Measurements from ENCODE around the gene NUP214. TPM values are rescaled to one million over a fixed set of nuclear protein-coding genes. Genes with fewer than 3 reads are reported as not detected.

NUP214 gene
- total and polyA plus RNA-seq, 12 donors = 22.6 to 76.6 (median 36.8) TPM

DNA sequence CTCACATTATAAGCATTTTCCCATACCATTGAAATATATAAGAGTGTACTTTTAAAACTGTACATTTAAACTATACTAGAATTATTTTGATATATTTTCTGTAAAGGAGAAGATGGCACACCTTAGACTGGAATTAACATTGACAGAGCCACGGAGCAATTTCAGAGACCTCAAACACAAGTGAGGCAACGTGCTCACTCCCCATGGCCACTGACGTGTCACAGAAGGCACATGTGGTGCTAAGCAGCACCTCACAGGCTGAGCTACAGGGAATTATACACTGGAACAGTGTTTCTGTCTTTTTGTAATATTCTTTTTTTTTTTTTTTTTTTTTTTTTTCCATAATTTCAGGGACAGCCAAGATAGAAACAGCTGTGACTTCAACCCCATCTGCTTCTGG, 66.5 kb downstream of the NUP214 start:
- H3K4me1 ChIP-seq (replicated peaks in 1 of 2) = no peaks in the 10 kb centered on the region
- H3K27ac ChIP-seq = no peak overlapping the region
- WGBS, 4 donors = 92 to 96% (median 95%) methylated on average over 3 of the region's 3 CpGs
- no peaks in the 10 kb centered on the region for H3K27me3 ChIP-seq
- H3K4me3 ChIP-seq = no peak overlapping the region
- H3K36me3 ChIP-seq (replicated peaks in 1 of 2) = peaks cover 0 to 64% of the 10 kb centered on the region in 2 donors
- DNase-seq = no peak
- TF ChIP-seq CTCF (IDR thresholded peaks at IDR 0.05) (no peak), POLR2A (IDR thresholded peaks at IDR 0.05) (no peak)
- H3K9me3 ChIP-seq (replicated peaks in 1 of 3) = no peaks in the 10 kb centered on the region
- intact Hi-C loops (cut with DNase I) = no loop called here

- Histone ChIP-seq H3K36me3 (replicated peaks in 1 of 2) (peaks cover 0 to 68% of the 10 kb centered on the region in 2 donors), H3K27ac (no peak overlapping the region), H3K4me3 (no peak overlapping the region), H3K9me3 (replicated peaks in 1 of 3) (no peaks in the 10 kb centered on the region), H3K27me3 (no peaks in the 10 kb centered on the region), H3K4me1 (replicated peaks in 1 of 2) (no peaks in the 10 kb centered on the region)
- TF ChIP-seq CTCF (IDR thresholded peaks at IDR 0.05) (no peak), POLR2A (IDR thresholded peaks at IDR 0.05) (no peak)
- DNase-seq = no peak
- intact Hi-C loops (cut with DNase I) = no loop called here
- 94 to 100% (median 98%) methylated on average over 2 of the region's 2 CpGs for WGBS, 4 donors
These were observed 67.7 kb downstream of the NUP214 start for GRCh38 chr9:131193051-131193450.

GRCh38 chr9:131194762-131195161, 69.4 kb downstream of the NUP214 start:
- Histone ChIP-seq H3K27ac (no peak overlapping the region), H3K36me3 (replicated peaks in 1 of 2) (peaks cover 0 to 64% of the 10 kb centered on the region in 2 donors), H3K9me3 (replicated peaks in 1 of 3) (no peaks in the 10 kb centered on the region), H3K27me3 (no peaks in the 10 kb centered on the region), H3K4me3 (no peak overlapping the region), H3K4me1 (replicated peaks in 1 of 2) (no peaks in the 10 kb centered on the region)
- WGBS, 4 donors = 93 to 96% (median 94%) methylated on average over 3 of the region's 3 CpGs
- no peak for DNase-seq
- TF ChIP-seq CTCF (IDR thresholded peaks at IDR 0.05) (no peak), POLR2A (IDR thresholded peaks at IDR 0.05) (no peak)
- intact Hi-C loops (cut with DNase I) = no loop called here

- no peak for DNase-seq
- no peaks in the 10 kb centered on the region for H3K4me1 ChIP-seq (replicated peaks in 1 of 2)
- no peaks in the 10 kb centered on the region for H3K27me3 ChIP-seq
- H3K4me3 ChIP-seq = no peak overlapping the region
- H3K27ac ChIP-seq = no peak overlapping the region
- 77 to 82% (median 77%) methylated on average over 7 to 11 of the region's 11 CpGs for WGBS, 4 donors
- no peak for TF ChIP-seq POLR2A (IDR thresholded peaks at IDR 0.05)
- no peak for TF ChIP-seq CTCF (IDR thresholded peaks at IDR 0.05)
- peaks cover 0 to 62% of the 10 kb centered on the region in 2 donors for H3K36me3 ChIP-seq (replicated peaks in 1 of 2)
- no peaks in the 10 kb centered on the region for H3K9me3 ChIP-seq (replicated peaks in 1 of 3)
- intact Hi-C loops (cut with DNase I) = no loop called here
These were observed 72.0 kb downstream of the NUP214 start for GRCh38 chr9:131197160-131197911.

Data from adrenal gland (tissue), 12 donors.